Mesenchymal stem cell (in vitro differentiated cells and primary cell): ENCODE results near the gene STARD3.

ENCODE experiments used
- DNase-seq: peaks from one replicate; pipeline ENCODE4 v3.0.0-alpha.2; 2013
- H2AFZ ChIP-seq: one replicate; pipeline ENCODE4 v1.6.1; 2013; ENCODE audit warnings: low read depth, mild to moderate bottlenecking, control low read depth, inconsistent platforms, low read length, moderate library complexity
- H2AK5ac ChIP-seq: 2 replicates; pipeline ENCODE4 v1.6.1; 2013; ENCODE audit warnings: low read length, moderate library complexity, mild to moderate bottlenecking, inconsistent platforms; ENCODE audit not compliant: severe bottlenecking
- H2BK120ac ChIP-seq: one replicate; pipeline ENCODE4 v1.6.1; 2013; ENCODE audit warnings: low read depth, mild to moderate bottlenecking, inconsistent platforms, low read length, moderate library complexity
- H2BK12ac ChIP-seq, 2 experiments: one replicate each; pipeline ENCODE4 v1.6.1; 2013; ENCODE audit warnings: inconsistent platforms in 2 of 2, low read length in 2 of 2, mild to moderate bottlenecking in 2 of 2, moderate library complexity in 2 of 2, control low read depth in 1 of 2
- H2BK15ac ChIP-seq: one replicate; pipeline ENCODE4 v1.6.1; 2013; ENCODE audit warnings: mild to moderate bottlenecking, low read depth, inconsistent platforms; ENCODE audit not compliant: poor library complexity, severe bottlenecking
- H2BK5ac ChIP-seq: 2 replicates; pipeline ENCODE4 v1.6.1; 2013; ENCODE audit warnings: low read depth, mild to moderate bottlenecking, low read length, control low read depth, inconsistent platforms; ENCODE audit not compliant: poor library complexity, severe bottlenecking
- H3K14ac ChIP-seq, 2 experiments: one replicate each; pipeline ENCODE4 v1.6.1; 2013; ENCODE audit warnings: inconsistent platforms in 2 of 2, low read length in 2 of 2, control low read depth in 1 of 2, mild to moderate bottlenecking in 1 of 2, moderate library complexity in 1 of 2
- H3K18ac ChIP-seq, 2 experiments: one replicate each; pipeline ENCODE4 v1.6.1; 2013; ENCODE audit warnings: inconsistent platforms in 2 of 2, low read length in 2 of 2, control low read depth in 1 of 2, low read depth in 1 of 2, mild to moderate bottlenecking in 1 of 2
- H3K23ac ChIP-seq, 2 experiments: one replicate each; pipeline ENCODE4 v1.6.1; 2013; ENCODE audit warnings: inconsistent platforms in 2 of 2, low read length in 2 of 2, mild to moderate bottlenecking in 2 of 2, moderate library complexity in 2 of 2, control low read depth in 1 of 2
- H3K27ac ChIP-seq: 2 replicates; pipeline ENCODE4 v1.5.1; 2013; ENCODE audit warnings: mild to moderate bottlenecking, moderate library complexity, low read length, control low read depth, inconsistent platforms; ENCODE audit not compliant: poor library complexity, severe bottlenecking
- H3K27me3 ChIP-seq, 2 experiments: 2 replicates each; pipeline versions ENCODE4 v1.6.1 to v1.7.0; 2013; ENCODE audit warnings: low read length in 2 of 2, mild to moderate bottlenecking in 2 of 2, moderate library complexity in 2 of 2, control low read depth in 1 of 2, inconsistent platforms in 1 of 2; ENCODE audit not compliant: control insufficient read depth in 1 of 2, insufficient read depth in 1 of 2
- H3K36me3 ChIP-seq, 2 experiments: 2 replicates each; pipeline versions ENCODE4 v1.6.1 to v1.7.0; 2013; ENCODE audit warnings: low read length in 2 of 2, control low read depth in 1 of 2, inconsistent platforms in 1 of 2, low read depth in 1 of 2, mild to moderate bottlenecking in 1 of 2; ENCODE audit not compliant: insufficient read depth in 2 of 2, control insufficient read depth in 1 of 2
- H3K4ac ChIP-seq, 2 experiments: one replicate each; pipeline ENCODE4 v1.6.1; 2013; ENCODE audit warnings: inconsistent platforms in 2 of 2, low read length in 2 of 2, mild to moderate bottlenecking in 2 of 2, moderate library complexity in 2 of 2, control low read depth in 1 of 2, low read depth in 1 of 2
- H3K4me1 ChIP-seq: 2 replicates; pipeline ENCODE4 v1.6.1; 2013; ENCODE audit warnings: low read depth, low read length, control low read depth; ENCODE audit not compliant: control insufficient read depth, insufficient read depth
- H3K4me2 ChIP-seq: 2 replicates; pipeline ENCODE4 v1.6.1; 2013; ENCODE audit warnings: low read length, mild to moderate bottlenecking, inconsistent platforms; ENCODE audit not compliant: poor library complexity, severe bottlenecking
- H3K4me3 ChIP-seq, 2 experiments: 2 replicates each; pipeline versions ENCODE4 v1.5.1 to v1.7.0; 2013; ENCODE audit warnings: low read length in 2 of 2, mild to moderate bottlenecking in 2 of 2, control low read depth in 1 of 2, low read depth in 1 of 2; ENCODE audit not compliant: insufficient read depth in 1 of 2
- H3K79me1 ChIP-seq: replicated peaks from 2 replicates; pipeline ENCODE4 v1.6.1; 2013; ENCODE audit warnings: mild to moderate bottlenecking, control low read depth, low read length, inconsistent platforms; ENCODE audit not compliant: poor library complexity, severe bottlenecking
- H3K9ac ChIP-seq: 2 replicates; pipeline ENCODE4 v1.7.0; 2013; ENCODE audit warnings: mild to moderate bottlenecking, low read length, moderate library complexity
- H3K9me3 ChIP-seq: 2 replicates; pipeline ENCODE4 v1.7.0; 2013; ENCODE audit warnings: mild to moderate bottlenecking, low read length; ENCODE audit not compliant: control insufficient read depth
- H4K8ac ChIP-seq: one replicate; pipeline ENCODE4 v1.6.1; 2013; ENCODE audit warnings: inconsistent platforms, mild to moderate bottlenecking, low read length, moderate library complexity
- H4K91ac ChIP-seq: one replicate; pipeline ENCODE4 v1.6.1; 2013; ENCODE audit warnings: mild to moderate bottlenecking, low read length, inconsistent platforms
- WGBS: methylation state at CpG from one replicate; pipeline ENCODE4 v1.1.7; 2013; ENCODE audit warnings: mixed read lengths; 5-methylcytosine and 5-hydroxymethylcytosine counted together

STARD3 gene

GRCh38 chr17:39605492-39606433 lies 31.2 kb upstream of the STARD3 start:
- H3K4me1 ChIP-seq: peaks cover 21% of the 10 kb centered on the region
- H2BK15ac ChIP-seq: no peak overlapping the region
- H3K4me2 ChIP-seq: peak overlapping the region; percentile 4
- H2AK5ac ChIP-seq: no peak overlapping the region
- no peak overlapping the region for H3K4me3 ChIP-seq
- peak; percentile 35 for DNase-seq
- no peak overlapping the region for H2AFZ ChIP-seq
- peak overlapping the region in 1 of 2 experiments; percentile 15 for H3K23ac ChIP-seq
- H3K9ac ChIP-seq: no peak overlapping the region
- no peak overlapping the region for H4K91ac ChIP-seq
- H3K9me3 ChIP-seq: no peaks in the 10 kb centered on the region
- no peak overlapping the region for H3K4ac ChIP-seq
- no peaks in the 10 kb centered on the region for H3K79me1 ChIP-seq
- peaks cover 88 to 95% of the 10 kb centered on the region in 2 experiments for H3K27me3 ChIP-seq
- no peak overlapping the region for H2BK5ac ChIP-seq
- H3K27ac ChIP-seq: no peak overlapping the region
- H4K8ac ChIP-seq: no peak overlapping the region
- no peaks in the 10 kb centered on the region for H3K36me3 ChIP-seq
- H2BK12ac ChIP-seq: no peak overlapping the region
- H3K18ac ChIP-seq: no peak overlapping the region
- no peak overlapping the region for H2BK120ac ChIP-seq
- WGBS: 2% methylated on average over 86 of the region's 102 CpGs
- no peak overlapping the region for H3K14ac ChIP-seq

- no peak overlapping the region for H4K8ac ChIP-seq
- no peak overlapping the region for H3K4me2 ChIP-seq
- H3K79me1 ChIP-seq: no peaks in the 10 kb centered on the region
- no peak overlapping the region for H3K9ac ChIP-seq
- H2AK5ac ChIP-seq: no peak overlapping the region
- no peak overlapping the region for H3K14ac ChIP-seq
- no peak overlapping the region for H3K18ac ChIP-seq
- peaks cover 88 to 95% of the 10 kb centered on the region in 2 experiments for H3K27me3 ChIP-seq
- 1% methylated on average over 44 of the region's 66 CpGs for WGBS
- no peaks in the 10 kb centered on the region for H3K36me3 ChIP-seq
- no peak overlapping the region for H3K23ac ChIP-seq
- H2AFZ ChIP-seq: no peak overlapping the region
- no peak overlapping the region for H3K4ac ChIP-seq
- no peak overlapping the region for H3K4me3 ChIP-seq
- no peak overlapping the region for H4K91ac ChIP-seq
- no peak overlapping the region for H3K27ac ChIP-seq
- H2BK120ac ChIP-seq: no peak overlapping the region
- peaks cover 21% of the 10 kb centered on the region for H3K4me1 ChIP-seq
- H2BK15ac ChIP-seq: no peak overlapping the region
- no peak overlapping the region for H2BK12ac ChIP-seq
- H3K9me3 ChIP-seq: no peaks in the 10 kb centered on the region
- no peak overlapping the region for H2BK5ac ChIP-seq
- no peak for DNase-seq
Observed at GRCh38 chr17:39606434-39607056, 30.4 kb upstream of the STARD3 start.

- no peak overlapping the region for H2BK15ac ChIP-seq
- no peak overlapping the region for H2BK5ac ChIP-seq
- WGBS: 0% methylated on average over 24 of the region's 40 CpGs
- no peak overlapping the region for H3K14ac ChIP-seq
- no peak overlapping the region for H2BK120ac ChIP-seq
- peaks cover 88 to 90% of the 10 kb centered on the region in 2 experiments for H3K27me3 ChIP-seq
- H4K8ac ChIP-seq: no peak overlapping the region
- H3K27ac ChIP-seq: no peak overlapping the region
- no peak overlapping the region for H4K91ac ChIP-seq
- no peak overlapping the region for H3K4ac ChIP-seq
- no peak overlapping the region for H2AFZ ChIP-seq
- H3K79me1 ChIP-seq: no peaks in the 10 kb centered on the region
- no peak overlapping the region for H3K9ac ChIP-seq
- no peak overlapping the region for H2BK12ac ChIP-seq
- H3K4me3 ChIP-seq: no peak overlapping the region
- DNase-seq: no peak
- H3K36me3 ChIP-seq: no peaks in the 10 kb centered on the region
- peaks cover 21% of the 10 kb centered on the region for H3K4me1 ChIP-seq
- no peak overlapping the region for H2AK5ac ChIP-seq
- H3K9me3 ChIP-seq: no peaks in the 10 kb centered on the region
- no peak overlapping the region for H3K23ac ChIP-seq
- H3K4me2 ChIP-seq: no peak overlapping the region
- no peak overlapping the region for H3K18ac ChIP-seq
Observed at GRCh38 chr17:39607057-39607850, 29.7 kb upstream of the STARD3 start.

- H3K4me2 ChIP-seq: no peak within 1 kb of the TSS
- H2BK15ac ChIP-seq: no peak within 1 kb of the TSS
- no peak within 1 kb of the TSS for H2BK5ac ChIP-seq
- H3K4ac ChIP-seq: no peak within 1 kb of the TSS
- H3K27ac ChIP-seq: no peak within 1 kb of the TSS
- no peak within 1 kb of the TSS for H3K14ac ChIP-seq
- no peak within 1 kb of the TSS for H4K91ac ChIP-seq
- H3K9ac ChIP-seq: no peak within 1 kb of the TSS
- no peak within 1 kb of the TSS for H3K18ac ChIP-seq
- H4K8ac ChIP-seq: no peak within 1 kb of the TSS
- H3K23ac ChIP-seq: no peak within 1 kb of the TSS
- WGBS: 5% methylated on average over 10 of the region's 20 CpGs
- H2AFZ ChIP-seq: no peak within 1 kb of the TSS
- peaks cover 21% of the 10 kb centered on the region for H3K4me1 ChIP-seq
- no peaks in the 10 kb centered on the region for H3K79me1 ChIP-seq
- no peak for DNase-seq
- H2BK12ac ChIP-seq: no peak within 1 kb of the TSS
- no peaks in the 10 kb centered on the region for H3K36me3 ChIP-seq
- H3K27me3 ChIP-seq: peaks cover 88% of the 10 kb centered on the region in 2 experiments
- H2AK5ac ChIP-seq: no peak within 1 kb of the TSS
- H2BK120ac ChIP-seq: no peak within 1 kb of the TSS
- no peaks in the 10 kb centered on the region for H3K9me3 ChIP-seq
- H3K4me3 ChIP-seq: no peak within 1 kb of the TSS
Observed at GRCh38 chr17:39607851-39608130, 29.2 kb upstream of the STARD3 start, which contains the start of gene NEUROD2. TSS of gene NEUROD2 (minus strand) at chr17:39607920. CDS start at chr17:39606599, 1,321 bp downstream.
